ENCODE measurements around the gene INSC. TPM values are rescaled to one million over a fixed set of nuclear protein-coding genes. Genes with fewer than 3 reads are reported as not detected.

The INSC gene
- total and polyA plus RNA-seq, 2 of the 8 experiments (the other 6 are each of a cell fraction or from before 2014, with no cell fraction given), result 0.58 to 0.59 TPM

- H3K4me2 ChIP-seq (ENCODE audit: insufficient read depth in 1 of 2, low read depth in 2 of 2, low read length in 2 of 2), result no peak overlapping the region
- no peak overlapping the region for H3K14ac ChIP-seq (ENCODE audit: insufficient read length)
- H4K8ac ChIP-seq (ENCODE audit: extremely low read depth, insufficient read depth, low read length), result no peak overlapping the region
- no peak overlapping the region for H2BK15ac ChIP-seq (ENCODE audit: low read length)
- no peak overlapping the region for H2BK12ac ChIP-seq (ENCODE audit: low read depth, low read length)
- H3K4me1 ChIP-seq (replicated peaks in 1 of 4; ENCODE audit: control insufficient read depth in 3 of 4, insufficient read depth in 4 of 4, low read length in 3 of 4), result no peaks in the 10 kb centered on the region
- no peak overlapping the region for H3K4me3 ChIP-seq (ENCODE audit: extremely low read depth in 1 of 4, insufficient read depth in 2 of 4, low read depth in 3 of 4, low read length in 4 of 4)
- H3K23ac ChIP-seq (ENCODE audit: insufficient read length), result no peak overlapping the region
- H3K27me3 ChIP-seq (replicated peaks in 1 of 4; ENCODE audit: control insufficient read depth in 3 of 4, extremely low read depth in 1 of 4, insufficient read depth in 3 of 4, low read length in 3 of 4), result no peaks in the 10 kb centered on the region
- H3K4ac ChIP-seq (replicated peaks; ENCODE audit: insufficient read length, low read depth, low read length), result no peak overlapping the region
- no peaks in the 10 kb centered on the region for H3K79me2 ChIP-seq (ENCODE audit: control insufficient read depth in 1 of 2, insufficient read depth in 2 of 2, low read length in 2 of 2)
- CTCF ChIA-PET (ENCODE audit: partially characterized antibody), result interaction anchor here (0.6 to 3.7 kb wide), 7 partner anchors 10 to 262 kb away, joined by 3 to 42 read pairs (median 3); no protein-coding TSS in a partner anchor
- H2BK5ac ChIP-seq (ENCODE audit: low read depth, low read length), result no peak overlapping the region
- H2AFZ ChIP-seq (ENCODE audit: low read length), result no peak overlapping the region
- H2AK5ac ChIP-seq (ENCODE audit: low read depth, low read length), result no peak overlapping the region
- H3K18ac ChIP-seq (ENCODE audit: extremely low read depth, low read length), result no peak overlapping the region
- H3K27ac ChIP-seq (ENCODE audit: low read depth, low read length), result no peak overlapping the region
- DNase-seq (ENCODE audit: low read depth in 1 of 2, low spot score in 2 of 2) (no peak), FAIRE-seq (no peak)
- H4K91ac ChIP-seq (replicated peaks; ENCODE audit: insufficient read length, low read length), result no peak overlapping the region
- no peaks in the 10 kb centered on the region for H3K79me1 ChIP-seq (ENCODE audit: low read depth, low read length)
- H4K20me1 ChIP-seq (replicated peaks in 1 of 2; ENCODE audit: control insufficient read depth in 1 of 2, insufficient read depth in 2 of 2, low read length in 2 of 2), result no peaks in the 10 kb centered on the region
- no peak overlapping the region for H2BK20ac ChIP-seq (ENCODE audit: low read length)
- H3K56ac ChIP-seq (replicated peaks; ENCODE audit: insufficient read length, low read depth, low read length), result no peak overlapping the region
- H3K23me2 ChIP-seq (ENCODE audit: low read depth, low read length), result no peaks in the 10 kb centered on the region
- WGBS, 2 experiments (ENCODE audit: extremely low coverage in 1 of 2, insufficient coverage in 1 of 2, insufficient read length in 1 of 2, insufficient replicate concordance in 2 of 2, low coverage in 1 of 2, low lambda C conversion rate in 2 of 2, missing lambda C conversion rate in 1 of 2), result 88% methylated on average over 4 of the region's 4 CpGs; no CpG with 5 or more reads in 1 of the 2 experiments
- no peak overlapping the region for H4K5ac ChIP-seq (ENCODE audit: insufficient read length, low read depth, low read length)
- POLR2A ChIA-PET (ENCODE audit: partially characterized antibody), result no interaction called here
- H3K36me3 ChIP-seq (ENCODE audit: control insufficient read depth in 2 of 4, insufficient read depth in 4 of 4, low read length in 3 of 4), result no peaks in the 10 kb centered on the region
- H3K9me3 ChIP-seq (ENCODE audit: insufficient read depth in 2 of 2, low read depth in 1 of 2, low read length in 1 of 2), result no peaks in the 10 kb centered on the region
- no peak overlapping the region for H2BK120ac ChIP-seq (replicated peaks; ENCODE audit: low read depth, low read length)
- H3K9ac ChIP-seq (replicated peaks in 1 of 4; ENCODE audit: extremely low read depth in 1 of 4, low read depth in 3 of 4, low read length in 3 of 4), result no peak overlapping the region
- TF ChIP-seq CEBPB (IDR thresholded peaks at IDR 0.05; ENCODE audit: low read depth, low read length) (no peak), BACH1 (IDR thresholded peaks at IDR 0.05; ENCODE audit: low read length) (no peak), TAF1 (IDR thresholded peaks at IDR 0.05; ENCODE audit: low read depth, low read length) (no peak), POLR2AphosphoS5 (IDR thresholded peaks at IDR 0.05; ENCODE audit: low read depth, low read length) (no peak), BRCA1 (IDR thresholded peaks at IDR 0.05; ENCODE audit: low read depth, low read length) (no peak), TCF12 (IDR thresholded peaks at IDR 0.05; ENCODE audit: low read depth, low read length) (no peak), RNF2 (IDR thresholded peaks at IDR 0.05; ENCODE audit: borderline replicate concordance, low read depth, low read length, missing control alignments, poor library complexity, severe bottlenecking) (no peak)
- TF ChIP-seq, protein P1, sequence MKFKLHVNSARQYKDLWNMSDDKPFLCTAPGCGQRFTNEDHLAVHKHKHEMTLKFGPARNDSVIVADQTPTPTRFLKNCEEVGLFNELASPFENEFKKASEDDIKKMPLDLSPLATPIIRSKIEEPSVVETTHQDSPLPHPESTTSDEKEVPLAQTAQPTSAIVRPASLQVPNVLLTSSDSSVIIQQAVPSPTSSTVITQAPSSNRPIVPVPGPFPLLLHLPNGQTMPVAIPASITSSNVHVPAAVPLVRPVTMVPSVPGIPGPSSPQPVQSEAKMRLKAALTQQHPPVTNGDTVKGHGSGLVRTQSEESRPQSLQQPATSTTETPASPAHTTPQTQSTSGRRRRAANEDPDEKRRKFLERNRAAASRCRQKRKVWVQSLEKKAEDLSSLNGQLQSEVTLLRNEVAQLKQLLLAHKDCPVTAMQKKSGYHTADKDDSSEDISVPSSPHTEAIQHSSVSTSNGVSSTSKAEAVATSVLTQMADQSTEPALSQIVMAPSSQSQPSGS (IDR thresholded peaks at IDR 0.05; ENCODE audit: low read length), result no peak
- TF ChIP-seq, protein P2, sequence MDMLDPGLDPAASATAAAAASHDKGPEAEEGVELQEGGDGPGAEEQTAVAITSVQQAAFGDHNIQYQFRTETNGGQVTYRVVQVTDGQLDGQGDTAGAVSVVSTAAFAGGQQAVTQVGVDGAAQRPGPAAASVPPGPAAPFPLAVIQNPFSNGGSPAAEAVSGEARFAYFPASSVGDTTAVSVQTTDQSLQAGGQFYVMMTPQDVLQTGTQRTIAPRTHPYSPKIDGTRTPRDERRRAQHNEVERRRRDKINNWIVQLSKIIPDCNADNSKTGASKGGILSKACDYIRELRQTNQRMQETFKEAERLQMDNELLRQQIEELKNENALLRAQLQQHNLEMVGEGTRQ (IDR thresholded peaks at IDR 0.05; ENCODE audit: low read length), result no peak
Measured at GRCh38 chr11:15169815-15170551, 55.3 kb downstream of the INSC start.
